K562 (cell line): ENCODE data around the gene TSPAN3. TPM values are rescaled to one million over a fixed set of nuclear protein-coding genes. Genes with fewer than 3 reads are reported as not detected.

Source experiments
- ARNT ChIP-seq, 2 experiments: fragments of 450-650 bp; IDR thresholded peaks; 2 replicates each; pipeline ENCODE4 v1.6.1; 2016; ENCODE audit warnings: mild to moderate bottlenecking in 1 of 2
- BRF1 ChIP-seq: IDR thresholded peaks from 3 replicates; pipeline ENCODE4 v1.6.1; 2011; ENCODE audit warnings: borderline replicate concordance, mild to moderate bottlenecking; ENCODE audit not compliant: insufficient read length; ENCODE audit errors: extremely low read depth
- EHMT2 ChIP-seq: fragments of 450-650 bp; IDR thresholded peaks from 2 replicates; pipeline ENCODE4 v1.6.1; 2018; ENCODE audit warnings: antibody characterized with exemption
- FOXJ2 ChIP-seq: fragments of 200-800 bp; sonication (Bioruptor generic); IDR thresholded peaks from 2 replicates; pipeline ENCODE4 v1.6.1; 2016; ENCODE audit warnings: missing genetic modification characterization, missing compliant biosample characterization
- FOXP1 ChIP-seq: sonication (generic); formaldehyde crosslinking; IDR thresholded peaks from 2 replicates; pipeline ENCODE4 v1.8.0; 2022; ENCODE audit warnings: mild to moderate bottlenecking, missing genetic modification reagents
- MYC ChIP-seq, 2 experiments: fragments of 250-450 bp in 1 of 2; sonication (Bioruptor Pico) in 1 of 2; IDR thresholded peaks; 2 replicates each; pipeline versions ENCODE4 v1.5.1 to v1.6.1; 2012 to 2021; ENCODE audit warnings: low read depth in 2 of 2, borderline replicate concordance in 1 of 2, improper control_type of control experiment in 1 of 2, low read length in 1 of 2, mild to moderate bottlenecking in 1 of 2, moderate library complexity in 1 of 2
- NUFIP1 ChIP-seq: fragments of 450-650 bp; IDR thresholded peaks from 2 replicates; pipeline ENCODE4 v1.6.1; 2018; ENCODE audit not compliant: partially characterized antibody
- PTRF ChIP-seq: fragments of 450-650 bp; IDR thresholded peaks from 2 replicates; pipeline ENCODE4 v1.6.1; 2016; ENCODE audit warnings: mild to moderate bottlenecking, missing genetic modification characterization, missing compliant biosample characterization
- SOX6 ChIP-seq: fragments of 450-650 bp; IDR thresholded peaks from 2 replicates; pipeline ENCODE4 v1.6.1; 2014; ENCODE audit warnings: mild to moderate bottlenecking
- TCF7L2 ChIP-seq: fragments of 150-350 bp; IDR thresholded peaks from 2 replicates; pipeline ENCODE4 v1.6.1; 2016; ENCODE audit warnings: low read depth, mild to moderate bottlenecking, low read length, moderate library complexity
- TSC22D4 ChIP-seq: fragments of 450-650 bp; IDR thresholded peaks from 2 replicates; pipeline ENCODE4 v1.6.1; 2016; ENCODE audit warnings: missing genetic modification characterization, missing biosample characterization, control low read depth
- ZNF407 ChIP-seq: fragments of 450-650 bp; IDR thresholded peaks from 2 replicates; pipeline ENCODE4 v1.6.1; 2016; ENCODE audit warnings: low read depth
- ZNF76 ChIP-seq: fragments of 250-450 bp; sonication (Bioruptor Pico); IDR thresholded peaks from 2 replicates; pipeline ENCODE4 v1.4.0; 2020; ENCODE audit warnings: mild to moderate bottlenecking, moderate library complexity, borderline replicate concordance
- polyA plus RNA-seq, 8 experiments: library from polyadenylated mRNA; depleted of rRNA in 4 of 8; stranded (reverse) in 5 of 8; unstranded in 3 of 8; fragments of >200 nt; fragmentation: Nextera tagmentation in 2 of 8; fragmentation: Illumina TruSeq in 1 of 8; extraction: Ambion mirVana in 2 of 8; extraction: Trizol in 1 of 8; gene quantifications; 2 replicates each; pipeline versions ENCODE4 v1.2.1 to v1.2.3, GENCODE V29; 2011 to 2014; ENCODE audit warnings: inconsistent platforms in 1 of 8, missing spikeins in 1 of 8
- total RNA-seq, 7 experiments: library from RNA; depleted of rRNA in 6 of 7; stranded (reverse); fragments of >200 nt in 6 of 7; fragmentation: Illumina TruSeq in 2 of 7; extraction: Trizol in 2 of 7; gene quantifications; 2 replicates each; pipeline versions ENCODE4 v1.2.1 to v1.2.3, GENCODE V29; 2011 to 2021; ENCODE audit warnings: low replicate concordance in 1 of 7
- TF ChIP-seq, protein P1 (sequence below): IDR thresholded peaks from 2 replicates; pipeline ENCODE4 v1.6.1; 2011; ENCODE audit not compliant: insufficient read length; ENCODE audit errors: extremely low read depth

TSPAN3 gene
- total and polyA plus RNA-seq, 9 of the 15 experiments (the other 6 are each of a cell fraction or from before 2014, with no cell fraction given) = 14.3 to 144 (median 71.1) TPM

GRCh38 chr15:77070495-77071304 is at the start of gene TSPAN3 (continued):
- TF ChIP-seq ZNF407 (no peak), TSC22D4 (tag) (no peak), EHMT2 (no peak), SOX6 (no peak), BRF1 (no peak), NUFIP1 (no peak), FOXP1 (CRISPR knock-in tag) (peak; percentile 76), ZNF76 (CRISPR knock-in tag) (no peak), ARNT (IDR thresholded peaks at IDR 0.05) (no peak), FOXJ2 (tag) (no peak), TCF7L2 (no peak), MYC (IDR thresholded peaks at IDR 0.05; ENCODE audit: low read depth, low read length) (peak; percentile 72), MYC (CRISPR knock-in tag; IDR thresholded peaks at IDR 0.05; ENCODE audit: borderline replicate concordance, low read depth) (no peak), PTRF (no peak)
- TF ChIP-seq, protein P1, sequence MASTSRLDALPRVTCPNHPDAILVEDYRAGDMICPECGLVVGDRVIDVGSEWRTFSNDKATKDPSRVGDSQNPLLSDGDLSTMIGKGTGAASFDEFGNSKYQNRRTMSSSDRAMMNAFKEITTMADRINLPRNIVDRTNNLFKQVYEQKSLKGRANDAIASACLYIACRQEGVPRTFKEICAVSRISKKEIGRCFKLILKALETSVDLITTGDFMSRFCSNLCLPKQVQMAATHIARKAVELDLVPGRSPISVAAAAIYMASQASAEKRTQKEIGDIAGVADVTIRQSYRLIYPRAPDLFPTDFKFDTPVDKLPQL = no peak
